Endothelial cell of umbilical vein (primary cell): ENCODE measurements around the gene CGNL1. TPM values are rescaled to one million over a fixed set of nuclear protein-coding genes. Genes with fewer than 3 reads are reported as not detected.

ENCODE experiments used
- BruUV-seq: library from RNA; stranded (reverse); fragments of 400-500 nt; replicated peaks from 2 replicates; lab custom pipeline; 2021; lab: Mats Ljungman, UMichigan
- CTCF ChIA-PET: fragments of 300-600, 350-600 bp; sonication (Branson Sonifier 250); formaldehyde crosslinking; loops from one replicate; lab custom pipeline; 2021; ENCODE audit warnings: antibody characterized with exemption, inconsistent platforms; lab: Charles Lee
- POLR2A ChIA-PET: fragments of 300-600, 350-600 bp; sonication (Branson Sonifier 250); formaldehyde crosslinking; loops from one replicate; lab custom pipeline; 2021; ENCODE audit warnings: antibody characterized with exemption, inconsistent platforms; lab: Charles Lee
- DNase-seq: peaks from one replicate; pipeline ENCODE4 v3.0.0-alpha.2; 2011; ENCODE audit warnings: low read depth, low spot score
- FAIRE-seq: peaks from 2 replicates; lab custom pipeline; 2011; peaks lifted over from hg19 to GRCh38; lab: Jason Lieb, UNC
- H2AFZ ChIP-seq: 2 replicates; pipeline ENCODE4 v1.6.0; 2012; ENCODE audit warnings: low read depth, low read length, control low read depth, inconsistent platforms
- H3K27ac ChIP-seq: 2 replicates; pipeline ENCODE4 v1.5.1; 2011; ENCODE audit warnings: low read depth, mild to moderate bottlenecking, control low read depth, low read length, moderate library complexity; ENCODE audit not compliant: insufficient read depth
- H3K27me3 ChIP-seq, 2 experiments: 2 replicates each; pipeline versions ENCODE4 v1.6.0 to v1.6.1; 2011; ENCODE audit warnings: low read length in 2 of 2, mixed read lengths in 1 of 2; ENCODE audit not compliant: control insufficient read depth in 2 of 2, insufficient read depth in 2 of 2
- H3K36me3 ChIP-seq, 2 experiments: 2 replicates in 1 of 2; 3 replicates in 1 of 2; pipeline ENCODE4 v1.5.1; 2011; ENCODE audit warnings: low read length in 2 of 2, mild to moderate bottlenecking in 1 of 2, moderate library complexity in 1 of 2; ENCODE audit not compliant: control insufficient read depth in 2 of 2, insufficient read depth in 2 of 2; ENCODE audit errors: extremely low read depth in 1 of 2
- H3K4me1 ChIP-seq: 3 replicates; pipeline ENCODE4 v1.5.1; 2011; ENCODE audit warnings: mild to moderate bottlenecking, low read length; ENCODE audit not compliant: control insufficient read depth, insufficient read depth; ENCODE audit errors: extremely low read depth
- H3K4me2 ChIP-seq: 2 replicates; pipeline ENCODE4 v1.6.1; 2011; ENCODE audit warnings: low read length, control low read depth, mixed read lengths; ENCODE audit not compliant: insufficient read depth
- H3K4me3 ChIP-seq, 3 experiments: fragments of 200-600 bp in 1 of 3; sonication (generic), shearing (Covaris generic) in 1 of 3; replicated peaks in 1 of 3; 2 replicates each; pipeline ENCODE4 v1.5.1; 2011 to 2016; ENCODE audit warnings: control low read depth in 3 of 3, low read length in 3 of 3, mild to moderate bottlenecking in 2 of 3, inconsistent platforms in 1 of 3, low read depth in 1 of 3, moderate library complexity in 1 of 3; ENCODE audit not compliant: insufficient read depth in 1 of 3
- H3K79me2 ChIP-seq: 2 replicates; pipeline ENCODE4 v1.6.0; 2012; ENCODE audit warnings: low read length, inconsistent platforms; ENCODE audit not compliant: control insufficient read depth, insufficient read depth
- H3K9ac ChIP-seq: replicated peaks from 2 replicates; pipeline ENCODE3; 2011; ENCODE audit warnings: low read length, control low read depth; ENCODE audit not compliant: insufficient read depth; ENCODE audit errors: extremely low read depth
- H3K9me1 ChIP-seq: replicated peaks from 3 replicates; pipeline ENCODE4 v1.6.0; 2011; ENCODE audit warnings: mild to moderate bottlenecking, low read length; ENCODE audit not compliant: control insufficient read depth, insufficient read depth; ENCODE audit errors: extremely low read depth
- H3K9me3 ChIP-seq: replicated peaks from 2 replicates; pipeline ENCODE4 v1.5.1; 2012; ENCODE audit warnings: low read length, inconsistent platforms; ENCODE audit not compliant: control insufficient read depth, insufficient read depth
- H4K20me1 ChIP-seq: replicated peaks from 2 replicates; pipeline ENCODE3; 2011; ENCODE audit warnings: mild to moderate bottlenecking, low read length; ENCODE audit not compliant: control insufficient read depth, insufficient read depth; ENCODE audit errors: extremely low read depth
- EZH2 ChIP-seq: IDR thresholded peaks from 2 replicates; pipeline ENCODE4 v1.6.1; 2012; ENCODE audit warnings: borderline replicate concordance, low read depth, mild to moderate bottlenecking, moderate library complexity, low read length, inconsistent platforms; ENCODE audit not compliant: severe bottlenecking
- FOS ChIP-seq: IDR thresholded peaks from 2 replicates; pipeline ENCODE4 v1.6.1; 2011; ENCODE audit warnings: mild to moderate bottlenecking, low read length, moderate library complexity, borderline replicate concordance; ENCODE audit not compliant: insufficient read depth
- GATA2 ChIP-seq: IDR thresholded peaks from 2 replicates; pipeline ENCODE4 v1.7.0; 2011; ENCODE audit warnings: low read depth, mild to moderate bottlenecking, moderate library complexity, mixed read lengths, low read length; ENCODE audit not compliant: insufficient read length, insufficient read depth
- JUN ChIP-seq: IDR thresholded peaks from 2 replicates; pipeline ENCODE4 v1.6.1; 2011; ENCODE audit warnings: borderline replicate concordance, low read depth; ENCODE audit not compliant: insufficient read length, insufficient read depth
- MYC ChIP-seq: IDR thresholded peaks from one replicate; pipeline ENCODE4 v1.6.1; 2011; ENCODE audit warnings: mild to moderate bottlenecking, low read depth, low read length
- POLR2A ChIP-seq: IDR thresholded peaks from 2 replicates; pipeline ENCODE4 v1.6.1; 2012; ENCODE audit warnings: low read depth, mild to moderate bottlenecking, control low read depth, low read length
- POLR2AphosphoS5 ChIP-seq: IDR thresholded peaks from 2 replicates; pipeline ENCODE4 v1.6.1; 2012; ENCODE audit warnings: low read depth, mild to moderate bottlenecking, control low read depth, low read length, moderate library complexity; ENCODE audit not compliant: insufficient read depth
- dilution Hi-C: fragments of 300-500 bp; cut with MboI; formaldehyde crosslinking; loops from one replicate; pipeline ENCODE4 v1.15.0; 2019; ENCODE audit warnings: low sequenced_read_pairs; ENCODE audit not compliant: extremely low pct_ligation_motif_present
- intact Hi-C: fragments of 100-400 bp; cut with micrococcal nuclease; formaldehyde crosslinking; loops from one replicate; pipeline ENCODE4 v1.10.0; 2022
- polyA plus RNA-seq, 4 experiments: library from polyadenylated mRNA; depleted of rRNA in 3 of 4; stranded (reverse) in 3 of 4; unstranded in 1 of 4; fragments of >200 nt; gene quantifications; 2 replicates each; pipeline versions ENCODE4 v1.2.1 to v1.2.3, GENCODE V29; 2011 to 2012; ENCODE audit warnings: missing spikeins in 1 of 4
- total RNA-seq: library from RNA; stranded (reverse); gene quantifications from 2 replicates; pipeline ENCODE4 v1.2.3, GENCODE V29; 2021
- TF ChIP-seq, protein P1 (sequence below), 2 donors: IDR thresholded peaks; 1 replicate in 1 of 2; 2 replicates in 1 of 2; pipeline ENCODE4 v1.5.1; 2011; ENCODE audit warnings: low read length in 2 of 2, mild to moderate bottlenecking in 2 of 2, moderate library complexity in 2 of 2, control low read depth in 1 of 2, inconsistent platforms in 1 of 2, low read depth in 1 of 2; ENCODE audit not compliant: insufficient read depth in 1 of 2; ENCODE audit errors: extremely low read depth in 1 of 2
- TF ChIP-seq, protein P2 (sequence below): IDR thresholded peaks from 2 replicates; pipeline ENCODE4 v1.6.1; 2011; ENCODE audit not compliant: insufficient read depth, insufficient read length

The CGNL1 gene
- total and polyA plus RNA-seq, 2 donors (not counting 3 experiments of a cell fraction or from before 2014, with no cell fraction given), result 6.9 to 27.1 TPM

DNA sequence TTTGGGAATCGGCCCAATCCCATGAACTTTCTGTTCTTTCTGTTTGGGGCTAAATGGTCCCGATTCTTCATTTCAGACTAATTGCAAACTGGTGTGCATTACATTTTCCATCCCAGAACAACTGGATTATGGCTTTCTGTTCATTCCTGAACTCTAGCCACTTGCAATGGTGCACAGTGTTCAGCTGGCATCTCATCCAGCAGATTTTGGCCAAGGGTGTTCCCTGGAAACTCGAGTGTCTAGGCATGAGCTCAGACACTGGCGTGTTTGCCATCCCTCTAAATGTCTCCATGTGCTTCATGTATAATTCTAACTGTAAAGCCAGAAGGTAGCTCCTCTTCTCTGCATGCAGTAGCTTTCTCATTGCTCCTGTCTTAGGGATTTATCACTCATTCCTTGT lies 118.3 kb downstream of the CGNL1 start:
- TF ChIP-seq EZH2 (no peak), FOS (no peak)
- Histone ChIP-seq H3K4me3 (no peak overlapping the region), H4K20me1 (no peaks in the 10 kb centered on the region), H3K9me3 (no peaks in the 10 kb centered on the region), H3K79me2 (no peaks in the 10 kb centered on the region), H3K9me1 (no peaks in the 10 kb centered on the region), H3K27me3 (no peaks in the 10 kb centered on the region), H3K9ac (no peak overlapping the region), H2AFZ (no peak overlapping the region), H3K4me1 (peaks cover 5% of the 10 kb centered on the region), H3K27ac (no peak overlapping the region), H3K36me3 (no peaks in the 10 kb centered on the region), H3K4me2 (no peak overlapping the region)
- FAIRE-seq (no peak), DNase-seq (no peak)
- POLR2A ChIA-PET, result no interaction called here
- CTCF ChIA-PET, result interaction anchor here (0.7 to 2.0 kb wide), 5 partner anchors 9 to 33 kb away, joined by 3 to 10 read pairs (median 6); no protein-coding TSS in a partner anchor
- BruUV-seq, result no TSS peak
- dilution Hi-C loops, result no loop called here
- intact Hi-C loops, result no loop called here

DNA sequence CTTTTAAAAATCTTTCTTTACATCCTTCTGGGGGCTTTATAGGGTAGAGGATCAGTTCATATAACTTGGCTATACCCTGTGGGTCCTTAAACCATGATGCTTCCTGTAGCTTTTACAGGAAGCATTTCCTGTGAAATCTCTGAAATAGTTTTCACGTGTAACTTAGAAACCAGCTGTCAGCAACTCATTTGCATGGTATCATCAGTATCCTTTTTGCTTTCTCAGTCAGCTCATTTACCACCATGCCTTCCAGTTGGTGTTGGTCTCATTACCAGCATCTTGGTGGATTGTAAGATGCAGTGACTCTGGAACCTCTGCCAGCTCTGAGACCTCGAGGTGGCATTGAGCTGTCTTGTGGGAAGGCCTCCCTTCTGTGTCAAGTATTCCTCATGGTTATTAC lies 118.7 kb downstream of the CGNL1 start:
- Histone ChIP-seq H3K4me3 (no peak overlapping the region), H3K4me2 (no peak overlapping the region), H3K79me2 (no peaks in the 10 kb centered on the region), H3K27me3 (no peaks in the 10 kb centered on the region), H3K9me3 (no peaks in the 10 kb centered on the region), H2AFZ (no peak overlapping the region), H3K36me3 (no peaks in the 10 kb centered on the region), H4K20me1 (no peaks in the 10 kb centered on the region), H3K9me1 (no peaks in the 10 kb centered on the region), H3K4me1 (peaks cover 5% of the 10 kb centered on the region), H3K27ac (no peak overlapping the region), H3K9ac (no peak overlapping the region)
- dilution Hi-C loops (no loop called here), intact Hi-C loops (no loop called here)
- TF ChIP-seq JUN (no peak), POLR2A (no peak), POLR2AphosphoS5 (no peak), MYC (no peak), GATA2 (no peak), EZH2 (no peak), FOS (no peak)
- TF ChIP-seq, protein P1, sequence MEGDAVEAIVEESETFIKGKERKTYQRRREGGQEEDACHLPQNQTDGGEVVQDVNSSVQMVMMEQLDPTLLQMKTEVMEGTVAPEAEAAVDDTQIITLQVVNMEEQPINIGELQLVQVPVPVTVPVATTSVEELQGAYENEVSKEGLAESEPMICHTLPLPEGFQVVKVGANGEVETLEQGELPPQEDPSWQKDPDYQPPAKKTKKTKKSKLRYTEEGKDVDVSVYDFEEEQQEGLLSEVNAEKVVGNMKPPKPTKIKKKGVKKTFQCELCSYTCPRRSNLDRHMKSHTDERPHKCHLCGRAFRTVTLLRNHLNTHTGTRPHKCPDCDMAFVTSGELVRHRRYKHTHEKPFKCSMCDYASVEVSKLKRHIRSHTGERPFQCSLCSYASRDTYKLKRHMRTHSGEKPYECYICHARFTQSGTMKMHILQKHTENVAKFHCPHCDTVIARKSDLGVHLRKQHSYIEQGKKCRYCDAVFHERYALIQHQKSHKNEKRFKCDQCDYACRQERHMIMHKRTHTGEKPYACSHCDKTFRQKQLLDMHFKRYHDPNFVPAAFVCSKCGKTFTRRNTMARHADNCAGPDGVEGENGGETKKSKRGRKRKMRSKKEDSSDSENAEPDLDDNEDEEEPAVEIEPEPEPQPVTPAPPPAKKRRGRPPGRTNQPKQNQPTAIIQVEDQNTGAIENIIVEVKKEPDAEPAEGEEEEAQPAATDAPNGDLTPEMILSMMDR (IDR thresholded peaks at IDR 0.05; ENCODE audit: extremely low read depth in 1 of 2, insufficient read depth in 1 of 2, low read depth in 1 of 2, low read length in 2 of 2), result no peak
- TF ChIP-seq, protein P2, sequence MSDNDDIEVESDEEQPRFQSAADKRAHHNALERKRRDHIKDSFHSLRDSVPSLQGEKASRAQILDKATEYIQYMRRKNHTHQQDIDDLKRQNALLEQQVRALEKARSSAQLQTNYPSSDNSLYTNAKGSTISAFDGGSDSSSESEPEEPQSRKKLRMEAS, result no peak
- POLR2A ChIA-PET, result no interaction called here
- no peak for DNase-seq
- FAIRE-seq, result no peak
- CTCF ChIA-PET, result interaction anchor here (0.7 to 2.0 kb wide), 5 partner anchors 9 to 33 kb away, joined by 3 to 10 read pairs (median 6); no protein-coding TSS in a partner anchor
- no TSS peak for BruUV-seq
